Measurements from ENCODE around the gene SDK1.
A peak's percentile ranks its signal among the peaks of the same experiment; 100 is the strongest.

Gene SDK1

DNA sequence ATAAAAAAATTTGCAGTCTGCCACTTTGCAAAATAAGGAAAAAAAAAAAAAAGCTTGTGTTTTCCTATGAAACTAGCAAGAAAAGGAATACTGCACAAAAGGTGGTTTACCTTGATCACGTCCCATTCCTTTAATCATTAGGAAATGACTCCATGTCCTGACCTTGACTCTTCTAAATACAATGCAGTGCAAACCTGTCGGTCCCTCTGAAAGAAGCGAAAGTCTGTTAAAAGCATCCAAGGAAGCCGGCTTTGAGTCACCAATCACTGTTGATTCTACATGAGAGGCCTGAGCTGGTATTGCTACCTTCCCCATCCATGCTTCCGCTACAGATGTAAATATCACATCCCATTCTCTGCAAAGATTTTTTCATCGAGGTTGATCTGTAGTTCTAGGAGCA is 652.1 kb downstream of the SDK1 start:
- in situ Hi-C loops (cut with HindIII; ENCODE audit: low sequenced_read_pairs) = no loop called here
- DNase-seq (ENCODE audit: low read depth) = no peak
- H3K4me3 ChIP-seq (ENCODE audit: low read depth, low read length) = no peak overlapping the region
- TF ChIP-seq CTCF (IDR thresholded peaks at IDR 0.05; ENCODE audit: low read depth, low read length, missing control alignments) = no peak

DNA sequence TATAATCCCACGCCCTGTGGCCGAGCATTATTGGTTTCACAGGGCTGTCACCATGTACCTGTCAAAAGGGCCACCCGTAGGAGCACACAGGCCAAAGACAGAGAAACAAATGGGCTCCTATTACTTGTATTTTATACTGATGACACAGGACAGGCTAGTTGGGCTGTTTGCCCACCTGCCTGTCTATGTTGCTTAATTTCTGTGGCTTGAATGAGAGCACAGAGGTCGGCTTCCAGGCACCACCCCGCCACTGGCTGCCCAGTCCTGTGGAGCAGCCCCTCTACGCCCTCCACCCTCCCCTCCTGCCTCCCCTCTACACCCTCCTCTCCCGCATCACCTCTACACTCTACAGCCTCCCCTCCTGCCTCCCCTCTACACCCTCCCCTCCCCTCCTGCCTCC is 652.9 kb downstream of the SDK1 start:
- TF ChIP-seq CTCF (IDR thresholded peaks at IDR 0.05; ENCODE audit: low read depth, low read length, missing control alignments) = no peak
- in situ Hi-C loops (cut with HindIII; ENCODE audit: low sequenced_read_pairs) = no loop called here
- H3K4me3 ChIP-seq (ENCODE audit: low read depth, low read length) = no peak overlapping the region
- no peak for DNase-seq (ENCODE audit: low read depth)

- no peak for DNase-seq (ENCODE audit: low read depth)
- no peak overlapping the region for H3K4me3 ChIP-seq (ENCODE audit: low read depth, low read length)
- no peak for TF ChIP-seq CTCF (IDR thresholded peaks at IDR 0.05; ENCODE audit: low read depth, low read length, missing control alignments)
- in situ Hi-C loops (cut with HindIII; ENCODE audit: low sequenced_read_pairs) = no loop called here
These were observed 654.0 kb downstream of the SDK1 start for GRCh38 chr7:3955026-3955425.

DNA sequence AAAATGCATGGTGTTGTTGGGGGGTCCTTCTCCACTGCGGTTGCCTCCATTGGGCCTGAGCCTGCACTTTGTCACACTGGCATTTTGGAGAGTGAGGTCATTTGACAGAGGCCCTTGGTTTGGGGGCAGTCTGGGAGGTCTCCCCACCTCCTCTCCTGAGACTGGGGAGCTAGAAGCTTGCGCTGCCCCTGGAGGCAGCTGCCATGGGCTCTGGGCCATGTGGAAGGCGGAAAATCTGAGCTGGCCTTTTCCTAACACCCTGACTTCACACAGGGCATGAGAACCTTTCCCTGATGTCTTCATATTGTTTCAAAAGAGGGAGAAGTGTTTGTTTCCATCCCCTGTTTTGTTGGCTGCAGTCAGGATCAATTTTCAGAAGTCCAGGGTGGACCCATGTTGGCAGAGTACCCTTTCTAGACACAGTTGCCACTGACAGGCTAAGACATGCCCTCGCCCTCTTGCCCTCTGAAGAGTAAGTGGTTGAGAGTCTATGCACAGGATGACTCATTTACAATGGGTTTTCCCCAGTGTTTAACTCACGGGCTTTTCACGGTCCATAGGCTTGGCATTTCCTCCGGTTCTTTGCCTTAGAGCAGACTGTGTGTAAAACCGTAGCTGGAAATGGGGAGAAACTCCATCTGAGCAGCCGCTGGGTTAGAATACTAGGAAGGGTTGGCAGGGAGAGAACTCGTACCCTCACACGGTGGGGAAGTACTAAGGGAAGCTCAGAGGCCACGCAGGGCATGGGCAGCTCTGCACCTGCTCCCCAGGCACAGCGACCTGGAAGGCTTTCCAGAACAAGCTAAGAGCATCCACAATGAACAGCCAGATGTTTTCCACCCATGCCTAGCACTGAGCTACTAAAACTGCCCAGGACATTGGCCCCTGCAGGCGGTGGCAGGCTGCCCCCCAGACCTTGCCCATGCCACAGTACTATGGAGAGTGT is 655.0 kb downstream of the SDK1 start:
- DNase-seq (ENCODE audit: low read depth) = peak; percentile 55
- no peak overlapping the region for H3K4me3 ChIP-seq (ENCODE audit: low read depth, low read length)
- TF ChIP-seq CTCF (IDR thresholded peaks at IDR 0.05; ENCODE audit: low read depth, low read length, missing control alignments) = no peak
- in situ Hi-C loops (cut with HindIII; ENCODE audit: low sequenced_read_pairs) = no loop called here

DNA sequence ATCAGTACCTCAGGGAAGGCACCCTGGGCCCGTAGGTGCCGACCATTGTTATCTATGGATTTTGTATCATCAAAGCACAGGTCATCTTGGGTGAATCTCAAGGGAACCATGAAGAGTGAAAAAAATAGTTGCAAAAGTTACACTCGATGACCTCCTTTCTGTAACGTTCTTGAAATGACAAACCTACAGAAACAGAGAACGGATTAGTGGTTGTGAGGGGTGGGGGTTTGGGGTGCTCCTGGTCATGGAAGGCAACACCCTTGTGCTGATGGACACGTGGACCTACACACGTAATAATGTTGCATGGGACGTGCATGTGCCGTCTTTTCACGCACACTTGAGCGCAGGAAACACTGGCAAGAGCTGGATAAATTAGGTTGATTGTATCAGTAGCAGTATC is 655.9 kb downstream of the SDK1 start:
- H3K4me3 ChIP-seq (ENCODE audit: low read depth, low read length) = no peak overlapping the region
- no peak for TF ChIP-seq CTCF (IDR thresholded peaks at IDR 0.05; ENCODE audit: low read depth, low read length, missing control alignments)
- in situ Hi-C loops (cut with HindIII; ENCODE audit: low sequenced_read_pairs) = no loop called here
- DNase-seq (ENCODE audit: low read depth) = no peak

DNA sequence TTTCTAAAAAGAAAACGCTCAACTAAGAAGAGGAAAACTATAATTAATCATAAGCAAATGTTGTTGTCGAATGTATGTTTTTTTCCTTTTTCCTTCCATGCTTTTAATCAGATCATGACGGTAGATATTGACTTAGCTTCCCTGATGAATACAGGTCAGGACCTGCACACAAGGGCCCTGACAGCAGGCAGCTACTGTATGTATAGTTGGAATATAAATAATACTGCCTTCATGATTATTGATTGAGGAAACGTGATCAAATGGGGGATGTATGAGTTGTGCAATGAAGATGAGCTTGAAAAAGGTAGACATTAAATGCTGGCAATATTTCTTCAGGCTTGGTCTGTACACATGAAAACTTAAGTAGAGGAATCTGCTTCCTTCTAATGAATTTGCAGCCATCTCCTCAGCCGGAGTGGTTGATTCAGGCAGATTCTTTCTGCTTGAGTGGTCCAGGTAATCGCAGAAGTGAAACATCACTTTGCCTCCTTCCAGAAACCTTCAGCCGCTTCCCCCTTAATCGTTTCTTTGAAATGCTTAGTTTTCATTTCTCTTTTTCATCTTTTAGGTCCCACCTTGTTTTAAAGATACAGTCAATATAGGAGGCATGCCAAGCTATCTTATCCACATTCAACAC is 656.5 kb downstream of the SDK1 start:
- no peak overlapping the region for H3K4me3 ChIP-seq (ENCODE audit: low read depth, low read length)
- no peak for TF ChIP-seq CTCF (IDR thresholded peaks at IDR 0.05; ENCODE audit: low read depth, low read length, missing control alignments)
- no peak for DNase-seq (ENCODE audit: low read depth)
- in situ Hi-C loops (cut with HindIII; ENCODE audit: low sequenced_read_pairs) = no loop called here

All from astrocyte of the cerebellum (primary cell).